GM18508 (cell line): ENCODE measurements around the gene TRAPPC1.
"Not testable (repeated sequence)": the region's sequence is repeated elsewhere in the genome, so short reads cannot be mapped to it uniquely, and the experiment has no call there.

ENCODE experiments used
- ATAC-seq: cut with Tn5 transposase; IDR thresholded peaks from one replicate; pipeline ENCODE4 v1.9.1; 2021; ENCODE audit warnings: moderate number of reproducible peaks; ENCODE audit not compliant: insufficient read depth, unreplicated experiment

TRAPPC1 gene, protein sequence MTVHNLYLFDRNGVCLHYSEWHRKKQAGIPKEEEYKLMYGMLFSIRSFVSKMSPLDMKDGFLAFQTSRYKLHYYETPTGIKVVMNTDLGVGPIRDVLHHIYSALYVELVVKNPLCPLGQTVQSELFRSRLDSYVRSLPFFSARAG

DNA sequence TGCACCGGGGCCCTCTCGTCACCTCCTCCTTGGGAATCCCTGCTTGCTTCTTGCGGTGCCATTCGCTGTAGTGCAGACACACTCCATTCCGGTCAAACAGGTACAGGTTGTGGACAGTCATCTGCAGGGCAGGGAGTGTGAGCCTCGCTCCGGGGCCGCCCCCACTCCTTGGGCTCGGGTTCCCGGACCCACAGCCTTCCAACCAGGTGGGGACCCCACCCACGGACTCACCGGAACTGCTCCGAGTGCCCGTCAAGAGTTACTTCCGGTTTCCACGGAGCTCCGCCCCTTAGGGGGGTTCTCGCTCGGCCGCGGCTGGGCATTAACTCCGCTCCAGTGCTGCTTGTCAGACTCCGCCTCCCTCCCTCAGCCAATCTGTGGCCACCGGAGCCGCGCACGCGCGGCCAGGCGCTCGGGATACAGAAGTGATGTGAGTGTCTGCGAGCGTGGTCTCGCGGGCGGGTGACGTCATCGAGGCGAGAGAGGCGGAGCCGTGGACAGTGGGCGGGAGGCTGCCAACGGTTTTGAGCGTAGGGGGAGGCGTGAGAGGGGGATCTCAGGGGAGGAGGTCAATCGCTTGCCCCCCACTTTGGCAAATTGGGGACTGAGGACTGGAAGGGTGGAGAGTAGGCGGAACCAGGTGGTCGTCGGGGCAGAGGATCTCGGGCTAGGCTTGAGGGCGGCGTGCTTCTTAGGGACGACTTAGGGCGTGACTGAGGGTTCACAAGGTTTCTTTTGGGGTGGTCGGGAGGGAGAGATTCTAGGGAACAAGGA, at the start of gene TRAPPC1, which contains the start of gene CNTROB:
TRAPPC1 (minus strand) TSS at position 238 of the 774 bp plus-strand sequence; CDS start at position 121, 117 bp downstream.
CNTROB (plus strand) TSS at position 498 of the 774 bp plus-strand sequence. CDS start 874 bp downstream, outside the sequence.
- peak; percentile 71 for ATAC-seq

DNA sequence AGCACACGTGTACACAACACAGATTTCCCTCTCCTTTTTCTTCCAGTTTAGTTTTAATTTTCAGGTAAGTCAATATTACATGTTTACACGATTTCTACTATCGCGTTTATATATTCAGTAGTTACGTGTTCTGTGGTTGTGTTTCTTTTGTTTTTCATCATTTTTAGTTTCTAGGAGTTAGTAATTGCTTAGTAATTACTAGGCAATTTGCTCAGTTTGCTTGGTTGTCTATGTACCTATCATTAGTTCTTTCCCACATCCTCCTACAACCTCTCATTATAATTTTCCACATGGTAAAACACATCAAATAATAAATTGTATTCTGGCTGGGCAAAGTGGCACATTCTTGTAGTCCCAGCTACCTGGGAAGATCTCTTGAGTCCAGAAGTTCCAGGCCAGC, 46.1 kb upstream of the TRAPPC1 start:
- no peak for ATAC-seq

DNA sequence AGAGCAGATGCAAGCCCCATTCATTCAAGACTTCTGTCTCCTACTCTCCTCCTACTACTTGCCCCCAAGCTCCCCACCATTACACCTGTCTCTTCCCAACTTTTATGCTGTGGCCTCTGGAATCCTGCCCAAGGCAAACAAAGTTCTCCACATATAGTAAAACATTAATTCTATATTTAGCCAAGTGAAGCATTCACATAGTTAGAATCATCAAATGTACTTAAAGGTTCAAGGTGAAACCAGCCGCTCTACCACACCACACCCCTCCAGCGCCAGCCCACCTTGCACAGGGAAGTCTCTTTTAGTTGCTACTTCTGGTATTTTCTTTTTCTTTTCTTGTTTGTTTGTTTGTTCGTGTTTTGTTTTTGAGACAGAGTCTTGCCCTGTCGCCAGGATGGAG, 45.3 kb upstream of the TRAPPC1 start:
- no peak for ATAC-seq

DNA sequence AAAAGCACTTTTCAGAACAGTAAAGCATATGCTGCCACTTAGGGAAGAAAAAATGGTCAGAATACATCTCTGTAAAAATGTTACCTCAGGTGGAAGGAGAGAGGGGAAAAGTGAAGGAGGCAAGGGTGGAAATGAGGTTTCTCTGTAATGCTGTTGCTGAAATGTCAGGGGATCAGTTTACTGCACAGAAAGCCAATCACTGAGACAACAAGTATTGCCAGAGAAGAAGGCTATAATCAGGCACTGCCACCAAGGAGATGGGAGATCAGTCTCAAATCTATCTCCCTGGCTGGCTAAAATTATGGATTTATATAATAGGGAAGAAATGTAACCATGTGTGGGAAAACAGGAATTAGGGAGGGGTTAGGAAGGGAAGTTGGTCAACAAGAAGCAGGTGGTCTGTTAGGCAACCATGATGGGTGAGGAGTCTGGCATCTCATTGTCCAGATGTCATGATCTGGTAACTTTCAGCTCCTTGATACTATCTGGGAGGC, 42.9 kb upstream of the TRAPPC1 start:
- no peak for ATAC-seq

DNA sequence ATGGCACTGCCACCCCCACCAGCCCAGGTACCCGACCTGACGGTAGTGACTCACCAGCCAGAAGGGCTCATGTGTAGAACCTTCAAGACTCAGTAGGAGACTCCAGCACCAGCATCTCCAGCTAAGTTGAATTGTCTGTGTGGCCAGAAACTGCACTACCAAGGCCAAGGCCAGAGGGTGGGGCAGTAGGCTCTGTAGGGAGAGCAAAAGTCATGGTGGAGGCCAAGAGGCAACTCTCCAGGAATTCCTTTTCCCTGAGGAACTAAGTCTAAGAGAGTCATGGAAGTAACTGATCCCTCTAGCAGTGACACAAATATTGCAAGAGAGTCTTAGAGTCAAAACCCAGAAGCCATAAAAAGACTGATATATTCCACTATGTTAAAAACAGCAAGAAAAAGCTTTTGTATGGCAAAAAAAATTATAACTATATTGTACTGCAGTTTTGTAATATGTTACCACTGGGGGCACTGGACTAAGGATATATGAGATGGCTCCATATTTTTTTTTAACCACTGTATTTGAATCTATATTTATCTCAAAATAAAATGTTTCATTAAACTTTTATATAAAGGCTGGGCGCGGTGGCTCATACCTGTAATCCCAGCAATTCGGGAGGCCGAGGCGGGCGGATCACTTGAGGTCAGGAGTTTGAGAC, 40.5 kb upstream of the TRAPPC1 start:
- no peak for ATAC-seq

DNA sequence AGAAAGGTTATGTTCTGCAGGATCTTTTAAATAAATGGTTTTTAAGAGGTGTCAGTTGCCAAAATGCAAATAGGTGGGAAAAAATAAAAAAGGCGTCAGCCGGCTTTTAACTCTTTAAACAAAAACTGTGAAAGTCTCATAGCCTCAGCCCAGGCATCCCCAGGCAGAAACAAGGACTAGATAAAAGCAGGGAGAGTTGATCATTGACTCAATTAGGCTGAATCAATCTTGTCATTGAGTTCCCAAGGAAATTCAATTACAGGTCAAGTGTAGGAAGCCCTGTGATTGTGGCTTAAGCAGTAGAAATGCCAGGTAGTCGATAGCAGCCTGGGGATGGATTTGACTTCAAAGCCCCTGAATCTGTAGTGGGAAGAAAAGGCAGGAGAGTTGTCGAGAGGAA, 39.9 kb upstream of the TRAPPC1 start:
- ATAC-seq, result no peak

DNA sequence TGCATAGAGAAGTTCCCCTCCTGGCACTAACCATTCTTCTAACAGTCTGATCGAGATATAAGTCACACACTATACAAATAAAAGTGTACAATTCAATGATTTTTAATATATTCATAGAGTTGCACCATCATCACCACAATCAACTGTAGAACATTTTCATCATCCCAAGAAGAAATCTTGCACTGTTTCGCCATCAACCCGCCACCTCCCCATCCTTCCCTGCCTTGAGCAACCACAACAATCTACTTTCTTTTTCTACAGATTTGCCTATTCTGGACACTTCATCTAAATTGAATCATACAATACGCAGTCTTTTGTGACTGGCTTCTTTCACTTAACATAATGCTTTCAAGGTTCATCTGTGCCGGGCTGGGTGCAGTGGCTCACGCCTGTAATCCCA, 37.7 kb upstream of the TRAPPC1 start:
- no peak for ATAC-seq

DNA sequence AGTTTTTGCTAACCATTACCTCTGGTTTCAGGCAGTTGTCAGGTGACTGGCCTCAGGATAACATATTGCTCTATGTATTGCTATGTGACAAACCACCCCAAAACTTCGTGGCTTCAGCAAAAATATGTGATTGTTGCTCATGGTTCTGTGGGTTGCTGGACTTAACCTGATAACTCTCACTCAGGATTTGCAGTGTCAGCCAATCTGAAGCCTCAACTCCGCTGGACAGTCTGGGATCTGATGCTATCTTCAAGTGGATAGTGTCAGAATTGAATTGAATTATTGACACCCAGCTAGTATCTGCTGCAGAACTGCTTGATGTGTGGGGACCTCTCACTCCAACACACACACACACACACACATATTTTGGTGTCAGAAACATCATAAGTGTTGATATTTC, 36.0 kb upstream of the TRAPPC1 start:
- no peak for ATAC-seq

DNA sequence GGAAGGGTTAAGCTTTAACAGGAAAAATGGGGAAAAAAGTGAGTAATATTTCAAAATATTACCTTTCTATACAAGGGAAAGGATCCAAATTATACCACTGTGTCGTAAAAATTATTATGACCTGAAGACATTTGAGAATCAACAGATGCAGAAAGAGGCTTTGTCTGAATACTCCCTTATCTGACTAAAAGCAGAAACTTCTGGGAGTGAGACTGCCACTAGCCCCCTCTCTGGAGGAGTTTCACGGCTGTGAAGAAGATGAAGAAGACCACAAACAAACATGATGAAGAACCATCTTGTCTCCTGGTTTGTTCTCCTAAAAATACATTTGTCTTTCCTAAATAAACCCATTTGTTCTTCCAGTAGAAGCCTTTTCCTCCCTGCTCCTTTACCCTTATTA, 29.7 kb upstream of the TRAPPC1 start:
- no peak for ATAC-seq

DNA sequence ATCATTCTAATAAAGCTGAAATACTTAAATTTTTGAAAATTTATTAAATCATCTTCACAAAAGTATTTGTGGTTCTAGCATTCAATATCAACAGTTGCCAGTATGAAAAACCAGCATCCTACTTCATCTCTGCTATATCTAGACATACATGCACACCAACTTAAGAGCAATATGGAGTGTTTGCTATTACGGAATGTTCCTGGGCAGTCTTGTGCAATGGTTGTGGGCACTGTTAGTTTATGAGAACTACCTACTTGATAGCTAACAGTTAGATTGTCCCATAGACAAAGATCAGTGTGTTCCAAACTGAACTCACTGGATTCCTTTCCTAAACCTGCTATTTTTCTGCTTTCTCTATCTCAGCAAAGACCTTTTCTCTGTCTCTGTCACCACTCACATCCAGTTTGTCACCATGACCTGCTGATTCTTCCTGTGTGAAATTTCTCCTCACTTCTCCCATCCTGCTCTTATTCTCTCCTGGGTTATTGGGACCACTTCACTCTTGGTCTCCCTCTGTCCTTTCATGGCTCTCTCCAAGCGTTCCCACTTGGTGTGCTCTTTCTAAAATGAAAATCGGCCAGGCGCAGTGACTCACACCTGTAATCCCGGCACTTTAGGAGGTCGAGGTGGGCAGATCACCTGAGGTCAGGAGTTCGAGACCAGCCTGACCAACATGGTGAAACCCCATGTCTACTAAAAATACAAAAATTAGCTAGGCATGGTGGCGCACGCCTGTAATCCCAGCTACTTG, 27.9 kb upstream of the TRAPPC1 start:
- no peak for ATAC-seq

DNA sequence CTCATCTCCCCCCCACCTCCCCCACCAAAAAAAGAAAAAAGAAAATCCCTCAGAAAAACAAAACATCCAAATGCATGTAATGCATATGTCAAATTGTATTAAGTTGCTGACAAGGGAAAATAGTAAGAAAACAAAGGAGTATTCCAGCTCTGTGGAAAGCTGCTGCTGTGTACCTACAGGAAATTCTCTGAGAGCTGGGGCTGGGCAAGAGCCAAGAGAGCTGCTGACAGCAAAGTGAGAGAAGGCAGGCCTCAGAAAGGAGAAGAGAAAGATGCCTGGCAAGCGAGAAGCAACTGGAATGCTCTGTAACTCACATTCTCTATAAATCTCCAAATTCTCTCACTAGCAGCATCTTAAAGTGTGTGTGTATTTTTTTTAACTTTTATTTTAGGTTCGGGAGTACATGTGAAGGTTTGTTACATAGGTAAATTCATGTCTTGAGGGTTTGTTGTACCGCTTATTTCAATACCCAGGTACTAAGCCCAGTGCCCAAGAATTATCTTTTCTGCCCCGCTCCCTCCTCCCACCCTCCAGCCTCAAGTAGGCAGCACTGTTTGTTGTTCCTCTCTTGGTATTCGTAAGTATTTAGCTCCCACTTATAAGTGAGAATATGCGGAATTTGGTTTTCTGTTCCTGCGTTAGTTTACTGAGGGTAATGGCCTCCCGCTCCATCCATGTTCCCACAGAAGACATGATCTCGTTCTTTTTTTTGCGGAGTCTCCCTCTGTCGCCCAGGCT, 24.7 kb upstream of the TRAPPC1 start:
- ATAC-seq, result no peak

DNA sequence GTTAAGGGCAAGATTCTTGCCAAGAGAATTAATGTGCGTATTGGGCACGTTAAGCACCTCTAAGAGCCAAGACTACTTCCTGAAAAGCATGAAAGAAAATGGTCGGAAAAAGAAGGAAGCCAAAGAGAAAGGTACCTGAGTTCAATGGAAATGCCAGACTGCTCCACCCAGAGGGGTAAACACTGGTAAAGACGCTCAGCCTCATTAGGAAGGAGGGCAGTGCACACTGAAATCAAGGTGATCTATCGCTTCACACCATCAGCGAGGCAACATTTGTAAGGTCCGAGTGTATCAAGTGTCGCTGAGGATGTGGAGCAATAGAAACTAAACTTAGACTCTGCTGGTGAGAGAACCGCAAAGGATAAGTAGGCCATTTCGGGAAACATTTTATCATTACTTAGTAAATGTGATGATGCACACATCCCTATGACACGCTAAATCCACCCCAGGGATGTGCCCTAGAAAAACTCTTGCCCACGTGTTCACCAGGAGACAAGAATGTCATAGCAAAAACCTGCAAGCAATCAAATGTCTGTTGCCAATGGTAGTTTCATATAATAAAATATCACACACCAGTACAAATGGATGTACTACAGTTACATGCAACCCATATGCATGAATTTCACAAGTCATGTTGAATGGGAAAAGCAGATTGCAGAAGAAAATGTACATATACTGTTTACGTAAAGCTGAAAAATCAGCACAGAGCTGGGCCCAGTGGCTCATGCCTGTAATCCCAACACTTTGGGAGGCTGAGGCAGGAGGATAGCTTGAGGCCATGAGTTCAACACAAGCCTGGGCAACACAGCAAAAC, 23.9 kb upstream of the TRAPPC1 start:
- ATAC-seq, result no peak

DNA sequence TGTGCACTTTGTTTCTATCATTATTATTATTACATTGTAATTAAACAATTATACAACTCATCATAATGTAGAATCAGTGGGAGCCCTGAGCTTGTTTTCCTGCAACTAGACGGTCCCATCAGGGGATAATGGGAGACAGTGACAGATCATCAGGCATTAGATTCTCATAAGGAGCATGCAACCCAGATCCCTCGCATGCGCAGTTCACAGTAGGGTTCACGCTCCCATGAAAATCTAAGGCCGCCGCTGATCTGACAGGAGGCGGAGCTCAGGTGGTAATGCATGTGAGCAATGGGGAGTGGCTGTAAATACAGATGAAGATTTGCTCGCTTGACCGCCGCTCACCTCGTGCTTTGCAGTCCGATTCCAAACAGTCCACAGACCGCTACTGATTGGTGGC, 21.5 kb upstream of the TRAPPC1 start:
- not testable (repeated sequence) for ATAC-seq

DNA sequence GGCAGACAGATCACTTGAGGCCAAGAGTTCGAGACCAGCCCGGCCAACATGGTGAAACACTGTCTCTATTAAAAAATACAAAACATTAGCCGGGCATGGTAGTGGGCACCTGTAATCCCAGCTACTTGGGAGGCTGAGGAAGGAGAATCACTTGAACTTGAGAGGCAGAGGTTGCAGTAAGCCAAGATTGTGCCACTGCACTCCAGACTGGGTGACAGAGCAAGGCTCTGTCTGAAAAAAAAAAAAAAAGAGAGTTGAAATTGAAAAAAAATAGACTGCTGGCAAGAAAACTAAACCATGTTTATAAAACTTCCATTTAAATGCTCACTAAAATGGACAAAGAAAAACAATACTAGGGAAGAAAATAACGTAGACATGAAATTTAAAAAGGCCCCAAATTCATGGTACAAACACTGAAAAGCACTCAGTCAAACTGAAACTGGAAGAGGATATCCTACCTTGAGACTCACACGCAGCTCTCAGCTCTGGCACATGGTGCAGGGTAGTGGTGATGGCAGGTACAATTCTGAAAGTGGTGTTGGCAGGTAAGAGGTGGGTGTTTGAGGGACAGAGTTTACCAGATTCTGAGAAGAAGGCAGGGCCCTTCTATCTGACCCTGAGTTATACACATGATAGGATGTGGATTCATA, 19.5 kb upstream of the TRAPPC1 start:
- no peak for ATAC-seq

DNA sequence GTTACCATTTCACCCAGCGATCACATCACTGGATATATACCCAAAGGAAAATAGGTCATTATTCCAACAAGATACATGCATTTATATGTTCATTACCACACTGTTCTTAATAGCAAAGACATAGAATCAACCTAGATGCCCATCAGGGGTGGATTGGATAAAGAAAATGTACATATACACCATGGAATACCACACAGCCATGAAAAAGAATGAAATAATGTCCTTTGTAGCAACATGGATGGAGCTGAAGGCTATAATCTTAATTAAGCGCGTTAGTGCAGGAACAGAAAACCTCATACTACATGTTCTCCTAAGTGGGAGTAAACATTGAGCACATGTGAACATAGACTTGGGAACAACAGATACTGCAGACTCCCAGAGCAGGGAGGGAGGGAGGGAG, 18.8 kb upstream of the TRAPPC1 start:
- ATAC-seq, result no peak

DNA sequence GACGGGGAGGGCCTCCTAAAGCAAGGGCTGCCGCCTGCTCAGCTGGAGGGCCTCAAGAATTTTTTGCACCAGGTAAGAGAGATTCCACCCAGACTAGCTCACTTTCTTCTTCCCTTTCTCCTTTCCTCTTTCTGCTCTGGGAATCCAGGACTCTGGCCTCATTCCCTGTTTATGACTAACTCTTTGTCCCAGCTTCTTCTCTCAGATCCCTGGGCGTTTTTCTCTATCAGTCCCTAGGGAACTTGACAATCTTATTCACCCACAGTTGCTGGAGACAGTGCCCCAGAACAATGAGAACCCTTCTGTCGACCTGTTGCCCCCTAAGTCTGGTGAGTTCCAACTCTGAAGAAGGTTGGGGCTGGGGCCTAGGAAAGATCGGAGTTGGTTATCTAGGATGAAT, 15.9 kb upstream of the TRAPPC1 start:
- ATAC-seq, result no peak

DNA sequence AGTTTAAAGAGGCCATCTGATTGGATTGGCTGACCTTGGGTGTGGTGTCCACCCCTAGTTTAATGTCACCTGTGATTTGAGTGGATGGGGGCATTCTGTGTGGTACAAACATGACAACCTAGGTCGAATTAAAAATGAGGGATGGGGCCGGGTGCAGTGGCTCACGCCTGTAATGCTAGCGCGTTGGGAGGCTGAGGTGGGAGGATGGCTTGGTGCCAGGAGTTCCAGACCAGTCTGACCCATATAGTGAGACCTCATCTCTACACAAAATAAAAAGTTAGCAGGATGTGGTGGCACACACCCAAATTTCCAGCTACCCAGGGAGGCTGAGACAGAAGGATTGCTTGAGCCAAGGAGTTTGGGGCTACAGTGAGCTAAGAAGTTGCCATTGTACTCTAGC, 14.7 kb upstream of the TRAPPC1 start:
- ATAC-seq, result no peak

DNA sequence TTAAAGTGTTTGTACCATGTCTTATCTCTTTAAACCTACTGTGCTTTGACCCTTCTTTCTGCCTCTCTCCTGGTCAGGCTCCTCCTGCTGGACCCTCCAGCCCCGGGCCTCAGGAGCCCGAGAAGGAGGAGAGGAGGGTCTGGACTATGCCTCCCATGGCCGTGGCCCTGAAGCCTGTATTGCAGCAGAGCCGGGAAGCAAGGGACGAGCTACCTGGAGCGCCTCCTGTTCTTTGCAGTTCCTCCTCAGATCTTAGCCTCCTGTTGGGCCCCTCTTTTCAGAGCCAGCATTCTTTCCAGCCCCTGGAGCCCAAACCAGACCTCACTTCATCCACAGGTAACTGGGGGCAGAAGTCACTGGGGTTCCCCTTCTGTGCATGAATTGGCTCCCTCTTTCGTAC, 13.9 kb upstream of the TRAPPC1 start:
- ATAC-seq, result no peak

DNA sequence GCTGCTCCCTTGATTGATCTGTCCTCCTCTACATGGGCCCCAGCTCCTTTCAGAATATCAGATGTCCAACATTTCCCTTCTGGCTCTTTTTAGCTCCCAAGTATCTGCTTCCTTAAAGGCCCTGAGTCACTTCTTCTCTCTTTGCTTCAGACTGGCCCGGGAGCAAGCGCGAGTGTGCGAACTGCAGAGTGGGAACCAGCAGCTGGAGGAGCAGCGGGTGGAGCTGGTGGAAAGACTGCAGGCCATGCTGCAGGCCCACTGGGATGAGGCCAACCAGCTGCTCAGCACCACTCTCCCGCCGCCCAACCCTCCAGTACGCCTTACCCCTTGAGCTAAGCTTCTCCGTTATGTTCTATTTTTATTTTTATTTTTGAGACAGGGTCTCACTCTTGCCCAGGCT, 12.6 kb upstream of the TRAPPC1 start:
- no peak for ATAC-seq
